HG03460 (cell line): ENCODE measurements around the gene CGN.

Experiments used
- ATAC-seq: cut with Tn5 transposase; IDR thresholded peaks from one replicate; pipeline ENCODE4 v1.9.1; 2021; ENCODE audit not compliant: unreplicated experiment

The CGN gene

DNA sequence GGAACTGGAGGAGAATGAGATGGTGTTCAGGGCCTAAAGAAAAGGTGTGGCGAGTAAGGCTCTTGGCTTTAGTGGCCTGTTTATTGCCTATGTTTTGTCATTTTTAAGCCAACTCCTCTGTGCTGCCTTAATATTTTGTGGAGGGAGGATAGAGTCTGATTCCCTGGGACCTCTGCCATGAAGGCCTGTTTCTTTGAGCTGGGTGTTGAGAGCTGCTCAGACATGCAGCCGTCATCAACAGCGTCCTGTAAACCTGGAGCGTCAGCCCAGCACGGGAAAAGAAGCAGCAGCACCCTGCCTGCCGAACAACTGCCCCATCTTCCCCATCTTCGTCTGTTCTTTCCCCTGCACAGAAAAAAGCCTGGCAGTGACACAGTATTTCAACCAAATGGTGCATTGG, 73.6 kb downstream of the CGN start:
- no peak for ATAC-seq

DNA sequence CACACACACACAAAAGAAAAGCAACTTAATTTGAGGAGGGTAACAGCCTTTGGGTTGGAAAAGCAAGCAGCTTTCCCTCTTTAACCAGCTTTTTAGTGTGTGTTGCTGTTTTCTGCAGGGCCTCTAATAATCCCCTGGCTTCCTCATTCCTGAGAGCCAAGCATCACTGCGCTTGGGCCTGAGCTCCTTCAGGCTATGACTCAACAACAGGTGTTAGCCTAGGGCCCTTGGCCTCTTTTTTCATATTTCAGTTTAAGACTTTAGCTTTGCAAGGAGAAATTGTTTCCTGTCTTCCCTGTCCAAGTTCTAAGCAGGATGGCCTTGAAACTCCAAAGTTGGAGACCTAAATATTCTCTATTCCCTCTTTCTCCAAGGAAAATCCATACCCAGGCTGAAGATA, 74.4 kb downstream of the CGN start:
- no peak for ATAC-seq
